K562 (cell line): ENCODE data around the gene DUS4L.

Experiments
- CXXC5 ChIP-seq: fragments of 250-450 bp; sonication (Bioruptor Pico); IDR thresholded peaks from 2 replicates; pipeline ENCODE4 v1.8.0; 2022; ENCODE audit warnings: inconsistent platforms, mild to moderate bottlenecking, moderate library complexity
- ELF4 ChIP-seq: fragments of 450-650 bp; formaldehyde crosslinking; IDR thresholded peaks from 2 replicates; pipeline ENCODE4 v1.4.0; 2022; ENCODE audit warnings: missing genetic modification characterization
- HDAC2 ChIP-seq: fragments of 450-650 bp; IDR thresholded peaks from 2 replicates; pipeline ENCODE4 v1.6.1; 2016; ENCODE audit warnings: mild to moderate bottlenecking
- TEAD1 ChIP-seq, 2 experiments: fragments of 450-650 bp in 1 of 2; sonication (generic) in 1 of 2; formaldehyde crosslinking; IDR thresholded peaks; 2 replicates each; pipeline versions ENCODE4 v1.4.0 to v1.8.0; 2020 to 2022; ENCODE audit warnings: mild to moderate bottlenecking in 2 of 2, missing genetic modification reagents in 1 of 2

DNA sequence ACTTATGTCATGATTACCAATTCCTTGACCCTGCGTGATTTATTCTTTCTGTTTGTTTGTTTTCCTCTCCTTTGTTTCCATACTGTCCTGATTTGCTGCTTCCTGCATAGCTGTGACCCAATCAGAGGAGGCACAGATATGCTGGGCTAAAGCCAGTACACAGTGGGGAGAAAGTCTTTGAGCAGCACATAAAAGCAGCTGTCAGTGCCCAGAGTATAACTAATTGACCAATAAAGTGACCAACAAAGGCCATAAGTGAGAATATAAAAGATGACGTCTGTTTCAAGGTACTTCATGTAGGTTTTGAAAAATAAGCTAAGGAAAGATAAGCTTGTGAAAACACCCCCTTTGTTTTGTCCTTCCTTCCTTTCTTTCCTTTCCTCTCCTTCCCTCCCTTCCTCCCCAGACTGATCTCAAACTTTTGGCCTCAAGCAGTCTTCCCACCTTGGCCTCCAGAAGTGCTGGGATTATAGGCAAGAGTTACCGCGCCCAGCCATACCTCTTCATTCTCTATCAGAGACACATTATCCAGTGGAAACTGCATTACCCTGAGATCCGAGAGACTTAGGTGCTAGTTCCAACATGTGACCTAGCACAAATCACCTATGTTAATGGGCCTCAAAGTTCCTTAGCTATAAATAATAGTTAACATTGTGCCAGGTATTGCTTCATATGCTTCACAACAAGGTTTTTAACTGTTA is 33.3 kb downstream of the DUS4L start:
- TF ChIP-seq HDAC2 (no peak), CXXC5 (CRISPR knock-in tag) (no peak), TEAD1 (CRISPR knock-in tag; IDR thresholded peaks at IDR 0.05) (no peak), ELF4 (CRISPR knock-in tag) (no peak)
